Neuronal stem cell (in vitro differentiated cells): ENCODE data around the gene GIPC2.

Experiments
- DNase-seq: peaks from one replicate; pipeline ENCODE4 v3.0.0-alpha.2; 2013; ENCODE audit warnings: low spot score
- H2AFZ ChIP-seq: one replicate; pipeline ENCODE4 v1.6.1; 2013; ENCODE audit warnings: mild to moderate bottlenecking, low read length, inconsistent platforms
- H2AK5ac ChIP-seq: 2 replicates; pipeline ENCODE4 v1.6.1; 2013; ENCODE audit warnings: low read depth, mild to moderate bottlenecking, inconsistent platforms, low read length, moderate library complexity, mixed read lengths
- H2BK120ac ChIP-seq: 2 replicates; pipeline ENCODE4 v1.6.1; 2013; ENCODE audit warnings: low read depth, mild to moderate bottlenecking, inconsistent platforms, low read length, moderate library complexity, mixed read lengths
- H2BK12ac ChIP-seq: one replicate; pipeline ENCODE4 v1.6.1; 2013; ENCODE audit warnings: low read length, inconsistent platforms
- H2BK15ac ChIP-seq: 2 replicates; pipeline ENCODE4 v1.6.1; 2013; ENCODE audit warnings: mild to moderate bottlenecking, low read length, inconsistent platforms, mixed read lengths
- H2BK5ac ChIP-seq: one replicate; pipeline ENCODE4 v1.6.1; 2013; ENCODE audit warnings: inconsistent platforms, mild to moderate bottlenecking, low read length, moderate library complexity
- H3K14ac ChIP-seq: one replicate; pipeline ENCODE4 v1.6.1; 2013; ENCODE audit warnings: low read length, inconsistent platforms
- H3K18ac ChIP-seq: 2 replicates; pipeline ENCODE4 v1.6.1; 2013; ENCODE audit warnings: low read length, inconsistent platforms
- H3K23ac ChIP-seq: 2 replicates; pipeline ENCODE4 v1.6.1; 2013; ENCODE audit warnings: low read depth, mild to moderate bottlenecking, mixed read lengths, low read length, inconsistent platforms; ENCODE audit not compliant: poor library complexity
- H3K27ac ChIP-seq: replicated peaks from 3 replicates; pipeline ENCODE4 v1.5.1; 2013; ENCODE audit warnings: low read length, inconsistent platforms
- H3K27me3 ChIP-seq, 3 experiments: 2 replicates each; pipeline ENCODE4 v1.6.1; 2013; ENCODE audit warnings: low read length in 3 of 3, mild to moderate bottlenecking in 2 of 3, inconsistent platforms in 1 of 3, low read depth in 1 of 3, mixed read lengths in 1 of 3, moderate library complexity in 1 of 3; ENCODE audit not compliant: control insufficient read depth in 3 of 3, insufficient read depth in 3 of 3
- H3K36me3 ChIP-seq, 2 donors: replicated peaks in 1 of 2; 2 replicates each; pipeline ENCODE4 v1.6.1; 2013; ENCODE audit warnings: low read length in 2 of 2; ENCODE audit not compliant: control insufficient read depth in 2 of 2, insufficient read depth in 2 of 2
- H3K4ac ChIP-seq: 2 replicates; pipeline ENCODE4 v1.6.1; 2013; ENCODE audit warnings: inconsistent platforms, mild to moderate bottlenecking, low read length, moderate library complexity
- H3K4me1 ChIP-seq, 2 donors: 1 replicate in 1 of 2; 2 replicates in 1 of 2; pipeline ENCODE4 v1.6.1; 2013; ENCODE audit warnings: low read length in 2 of 2, low read depth in 1 of 2; ENCODE audit not compliant: control insufficient read depth in 2 of 2, insufficient read depth in 1 of 2
- H3K4me2 ChIP-seq: one replicate; pipeline ENCODE4 v1.6.1; 2013; ENCODE audit warnings: mild to moderate bottlenecking, low read length, inconsistent platforms; ENCODE audit not compliant: insufficient read depth, poor library complexity, severe bottlenecking
- H3K4me3 ChIP-seq, 2 donors: 2 replicates each; pipeline ENCODE4 v1.5.1; 2013; ENCODE audit warnings: low read length in 2 of 2, mild to moderate bottlenecking in 2 of 2, inconsistent platforms in 1 of 2, moderate library complexity in 1 of 2
- H3K79me1 ChIP-seq: one replicate; pipeline ENCODE4 v1.6.1; 2013; ENCODE audit warnings: low read depth, mild to moderate bottlenecking, inconsistent platforms, low read length, moderate library complexity
- H3K9ac ChIP-seq: one replicate; pipeline ENCODE4 v1.6.1; 2013; ENCODE audit warnings: mild to moderate bottlenecking, low read depth, low read length, inconsistent platforms; ENCODE audit not compliant: poor library complexity
- H3K9me3 ChIP-seq, 2 donors: replicated peaks in 1 of 2; 2 replicates each; pipeline versions ENCODE3 to v1.6.1; 2013; ENCODE audit warnings: low read length in 2 of 2, mild to moderate bottlenecking in 2 of 2, inconsistent platforms in 1 of 2, low read depth in 1 of 2, mixed read lengths in 1 of 2, moderate library complexity in 1 of 2; ENCODE audit not compliant: control insufficient read depth in 2 of 2, insufficient read depth in 1 of 2
- H4K8ac ChIP-seq: one replicate; pipeline ENCODE4 v1.6.1; 2013; ENCODE audit warnings: low read depth, mild to moderate bottlenecking, inconsistent platforms, low read length, moderate library complexity
- H4K91ac ChIP-seq: one replicate; pipeline ENCODE4 v1.6.1; 2013; ENCODE audit warnings: low read length, low read depth, mild to moderate bottlenecking, inconsistent platforms; ENCODE audit not compliant: poor library complexity
- WGBS, 2 donors: extraction: QIAGEN DNeasy Blood & Tissue Kit; methylation state at CpG; one replicate each; pipeline ENCODE4 v1.1.7; 2013; ENCODE audit warnings: missing lambda C conversion rate in 2 of 2, mixed read lengths in 1 of 2; ENCODE audit not compliant: insufficient read length in 2 of 2, insufficient replicate concordance in 1 of 2; ENCODE audit errors: extremely low coverage in 2 of 2; 5-methylcytosine and 5-hydroxymethylcytosine counted together

GIPC2 gene

DNA sequence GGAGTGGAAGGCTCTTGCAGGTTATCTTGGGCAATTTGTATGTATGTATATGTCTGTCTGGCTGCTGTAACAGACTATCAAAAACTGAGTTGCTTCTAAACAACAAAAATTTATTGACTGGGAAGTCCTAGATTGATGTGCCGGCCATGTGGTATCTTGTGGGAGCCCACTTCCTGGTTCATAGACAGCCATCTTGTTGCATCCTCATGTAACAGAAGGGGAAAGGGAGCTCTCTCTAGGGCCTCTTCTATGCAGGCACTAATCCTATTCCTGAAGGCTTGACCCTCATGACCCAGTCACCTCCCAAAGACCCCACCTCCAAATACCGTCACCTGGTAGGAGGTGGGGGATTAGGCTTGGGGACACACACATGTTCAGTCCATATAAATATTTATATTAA lies 9.2 kb downstream of the GIPC2 start:
- Histone ChIP-seq H3K9me3 (no peaks in the 10 kb centered on the region), H2BK15ac (no peak overlapping the region), H3K36me3 (no peaks in the 10 kb centered on the region), H3K27me3 (peaks cover 0 to 25% (median 0%) of the 10 kb centered on the region in 3 experiments), H3K4me2 (no peak overlapping the region), H3K23ac (no peak overlapping the region), H3K14ac (no peak overlapping the region), H2AK5ac (no peak overlapping the region), H3K18ac (no peak overlapping the region), H2BK5ac (no peak overlapping the region), H3K27ac (no peak overlapping the region), H2BK120ac (no peak overlapping the region), H3K4me3 (no peak overlapping the region), H3K4ac (no peak overlapping the region), H2AFZ (no peak overlapping the region), H3K4me1 (no peaks in the 10 kb centered on the region), H3K79me1 (no peaks in the 10 kb centered on the region), H4K91ac (no peak overlapping the region), H2BK12ac (no peak overlapping the region), H4K8ac (no peak overlapping the region), H3K9ac (no peak overlapping the region)
- no CpG with 5 or more reads among the region's 2 CpGs for WGBS, 2 donors
- DNase-seq = no peak

GRCh38 chr1:78055565-78056132 lies 9.9 kb downstream of the GIPC2 start:
- no peak overlapping the region for H2BK12ac ChIP-seq
- no peaks in the 10 kb centered on the region for H3K4me1 ChIP-seq
- no peak overlapping the region for H3K4ac ChIP-seq
- H3K27ac ChIP-seq = no peak overlapping the region
- no peak overlapping the region for H2AK5ac ChIP-seq
- H2AFZ ChIP-seq = no peak overlapping the region
- no peak for DNase-seq
- no peak overlapping the region for H2BK120ac ChIP-seq
- no peak overlapping the region for H2BK5ac ChIP-seq
- H4K91ac ChIP-seq = no peak overlapping the region
- H3K4me2 ChIP-seq = no peak overlapping the region
- H3K79me1 ChIP-seq = no peaks in the 10 kb centered on the region
- H3K9ac ChIP-seq = no peak overlapping the region
- no peaks in the 10 kb centered on the region for H3K9me3 ChIP-seq
- no peak overlapping the region for H2BK15ac ChIP-seq
- H3K36me3 ChIP-seq = no peaks in the 10 kb centered on the region
- no peak overlapping the region for H3K23ac ChIP-seq
- no peak overlapping the region for H3K18ac ChIP-seq
- WGBS, 2 donors = no CpG with 5 or more reads among the region's 3 CpGs
- H3K14ac ChIP-seq = no peak overlapping the region
- peaks cover 0 to 25% (median 0%) of the 10 kb centered on the region in 3 experiments for H3K27me3 ChIP-seq
- no peak overlapping the region for H4K8ac ChIP-seq
- H3K4me3 ChIP-seq = no peak overlapping the region

- no peak overlapping the region for H2BK12ac ChIP-seq
- no peak overlapping the region for H4K91ac ChIP-seq
- no peak for DNase-seq
- no peak overlapping the region for H3K4me2 ChIP-seq
- H3K14ac ChIP-seq = no peak overlapping the region
- no peaks in the 10 kb centered on the region for H3K9me3 ChIP-seq
- no peak overlapping the region for H2BK120ac ChIP-seq
- no peak overlapping the region for H3K4ac ChIP-seq
- H4K8ac ChIP-seq = no peak overlapping the region
- H3K18ac ChIP-seq = no peak overlapping the region
- H2BK15ac ChIP-seq = no peak overlapping the region
- no peak overlapping the region for H2AFZ ChIP-seq
- H3K79me1 ChIP-seq = no peaks in the 10 kb centered on the region
- no peaks in the 10 kb centered on the region for H3K4me1 ChIP-seq
- no peak overlapping the region for H3K23ac ChIP-seq
- no peak overlapping the region for H2AK5ac ChIP-seq
- H3K36me3 ChIP-seq = no peaks in the 10 kb centered on the region
- WGBS, 2 donors = no CpG with 5 or more reads among the region's 4 CpGs
- H3K27ac ChIP-seq = no peak overlapping the region
- no peak overlapping the region for H2BK5ac ChIP-seq
- no peak overlapping the region for H3K4me3 ChIP-seq
- H3K9ac ChIP-seq = no peak overlapping the region
- peaks cover 0 to 14% (median 0%) of the 10 kb centered on the region in 3 experiments for H3K27me3 ChIP-seq
These were observed 12.9 kb downstream of the GIPC2 start for GRCh38 chr1:78058670-78059069.

DNA sequence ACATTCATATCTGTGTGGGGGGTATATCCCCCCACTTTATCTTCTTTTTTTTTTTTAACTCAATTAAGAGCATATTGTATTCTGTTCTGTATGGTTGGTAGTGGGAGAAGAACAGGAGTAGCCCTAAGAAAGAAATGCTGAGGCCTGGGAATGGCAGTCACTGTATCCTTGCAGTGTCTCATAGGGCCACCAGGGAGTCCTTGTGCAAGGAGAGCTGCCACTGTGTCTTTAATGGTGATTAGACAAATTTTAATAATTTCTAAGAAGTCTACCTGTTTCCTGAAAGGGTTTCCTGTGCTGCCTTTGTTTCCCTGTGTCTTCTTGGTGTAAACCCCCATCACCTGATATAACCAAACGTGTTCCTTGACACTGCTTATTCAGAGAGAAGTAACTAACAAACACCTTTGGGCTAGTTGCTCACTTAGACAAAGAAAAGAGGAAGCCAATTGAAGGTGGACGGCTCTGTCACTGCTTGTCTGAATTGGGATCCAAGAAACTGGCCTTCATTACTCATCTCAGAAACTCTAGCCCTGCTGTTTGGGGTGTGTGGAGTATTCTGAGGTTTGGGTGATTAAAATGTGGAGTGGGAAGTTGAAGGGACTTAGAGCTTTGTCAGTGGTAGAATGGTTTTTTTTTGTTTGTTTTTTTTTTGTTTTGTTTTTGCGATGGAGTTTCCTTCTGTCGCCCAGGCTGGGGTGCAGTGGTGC lies 15.2 kb downstream of the GIPC2 start:
- no peak overlapping the region for H3K4me3 ChIP-seq
- no peak overlapping the region for H2BK12ac ChIP-seq
- H2AFZ ChIP-seq = no peak overlapping the region
- H3K9ac ChIP-seq = no peak overlapping the region
- no peak overlapping the region for H2BK120ac ChIP-seq
- no CpG with 5 or more reads among the region's 4 CpGs for WGBS, 2 donors
- no peak overlapping the region for H3K14ac ChIP-seq
- no peaks in the 10 kb centered on the region for H3K9me3 ChIP-seq
- H3K27me3 ChIP-seq = peaks cover 0 to 9% (median 0%) of the 10 kb centered on the region in 3 experiments
- DNase-seq = no peak
- H4K8ac ChIP-seq = no peak overlapping the region
- no peak overlapping the region for H3K23ac ChIP-seq
- H2BK5ac ChIP-seq = no peak overlapping the region
- H3K4ac ChIP-seq = no peak overlapping the region
- H4K91ac ChIP-seq = no peak overlapping the region
- H2AK5ac ChIP-seq = no peak overlapping the region
- no peaks in the 10 kb centered on the region for H3K36me3 ChIP-seq
- H3K4me2 ChIP-seq = no peak overlapping the region
- H2BK15ac ChIP-seq = no peak overlapping the region
- H3K79me1 ChIP-seq = no peaks in the 10 kb centered on the region
- no peak overlapping the region for H3K18ac ChIP-seq
- no peaks in the 10 kb centered on the region for H3K4me1 ChIP-seq
- H3K27ac ChIP-seq = no peak overlapping the region
